NCI-H345 treated with DMSO at 0.1 percent for 48 hours (cell line): ENCODE results near the gene GAREM2.

Experiments used
- DNase-seq: peaks from one replicate; lab custom pipeline; 2025; ENCODE audit not compliant: unreplicated experiment; lab: John Stamatoyannopoulos, UW

GAREM2 gene

GRCh38 chr2:26185954-26186770 lies 13.3 kb downstream of the GAREM2 start:
- no peak for DNase-seq

DNA sequence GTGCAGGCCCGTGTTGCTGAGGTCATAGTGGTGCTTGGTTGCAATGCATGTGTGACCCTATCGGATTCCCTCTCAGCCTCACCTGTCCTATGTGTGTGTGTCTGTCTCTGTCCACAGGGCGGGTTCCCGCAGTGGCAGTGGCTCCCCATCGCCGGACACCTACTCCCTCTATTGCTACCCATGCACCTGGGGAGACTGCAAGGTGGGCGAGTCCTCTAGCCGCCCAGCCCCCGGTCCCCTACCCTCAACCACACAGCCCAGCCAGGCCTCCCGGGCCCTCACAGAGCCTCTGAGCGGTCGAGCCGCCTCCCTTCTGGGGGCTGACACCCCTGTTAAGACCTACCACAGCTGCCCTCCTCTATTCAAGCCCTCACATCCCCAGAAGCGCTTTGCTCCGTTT lies 14.2 kb downstream of the GAREM2 start:
- no peak for DNase-seq

DNA sequence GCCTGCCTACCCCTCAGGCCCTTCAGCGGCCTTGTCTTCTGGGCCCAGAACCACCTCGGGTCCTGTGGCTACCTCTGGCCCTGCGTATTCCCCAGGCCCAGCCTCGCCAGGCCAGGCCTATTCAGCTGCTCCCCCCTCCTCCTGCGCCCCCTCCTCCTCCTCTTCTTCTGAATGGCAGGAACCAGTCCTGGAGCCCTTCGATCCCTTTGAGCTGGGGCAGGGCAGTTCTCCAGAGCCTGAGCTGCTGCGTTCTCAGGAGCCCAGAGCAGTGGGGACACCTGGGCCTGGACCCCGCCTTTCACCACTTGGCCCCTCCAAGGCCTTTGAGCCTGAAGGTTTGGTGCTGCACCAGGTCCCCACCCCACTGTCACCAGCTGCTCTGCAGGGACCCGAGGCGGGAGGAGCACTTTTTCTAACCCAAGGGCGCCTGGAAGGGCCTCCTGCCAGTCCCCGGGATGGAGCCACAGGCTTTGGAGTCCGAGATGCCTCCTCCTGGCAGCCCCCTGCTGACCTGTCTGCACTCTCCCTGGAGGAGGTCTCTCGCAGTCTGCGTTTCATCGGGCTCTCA lies 14.7 kb downstream of the GAREM2 start:
- no peak for DNase-seq

- no peak for DNase-seq
These were observed 16.2 kb downstream of the GAREM2 start for GRCh38 chr2:26189123-26189522.

- DNase-seq = no peak
These were observed 16.9 kb downstream of the GAREM2 start for GRCh38 chr2:26189751-26190150.

DNA sequence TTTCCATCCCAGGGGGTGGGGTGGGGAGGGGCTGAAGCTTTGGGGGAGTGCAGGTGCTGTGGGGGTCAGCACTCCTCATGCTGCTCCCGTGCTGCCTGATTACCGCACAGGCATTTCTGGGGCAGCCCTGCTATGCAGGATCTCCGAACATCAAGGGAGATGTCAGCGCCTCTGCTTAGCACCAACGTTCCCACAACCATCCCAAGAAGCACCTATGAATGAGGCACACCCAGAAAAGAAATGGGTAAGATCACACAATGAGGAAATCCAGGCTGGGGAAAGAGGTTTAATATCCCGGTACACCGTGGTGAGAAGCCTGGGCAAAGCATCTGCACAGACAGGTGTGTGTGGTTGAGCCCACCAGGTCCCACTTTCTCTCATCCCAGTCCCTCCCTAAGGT lies 17.5 kb downstream of the GAREM2 start:
- no peak for DNase-seq

DNA sequence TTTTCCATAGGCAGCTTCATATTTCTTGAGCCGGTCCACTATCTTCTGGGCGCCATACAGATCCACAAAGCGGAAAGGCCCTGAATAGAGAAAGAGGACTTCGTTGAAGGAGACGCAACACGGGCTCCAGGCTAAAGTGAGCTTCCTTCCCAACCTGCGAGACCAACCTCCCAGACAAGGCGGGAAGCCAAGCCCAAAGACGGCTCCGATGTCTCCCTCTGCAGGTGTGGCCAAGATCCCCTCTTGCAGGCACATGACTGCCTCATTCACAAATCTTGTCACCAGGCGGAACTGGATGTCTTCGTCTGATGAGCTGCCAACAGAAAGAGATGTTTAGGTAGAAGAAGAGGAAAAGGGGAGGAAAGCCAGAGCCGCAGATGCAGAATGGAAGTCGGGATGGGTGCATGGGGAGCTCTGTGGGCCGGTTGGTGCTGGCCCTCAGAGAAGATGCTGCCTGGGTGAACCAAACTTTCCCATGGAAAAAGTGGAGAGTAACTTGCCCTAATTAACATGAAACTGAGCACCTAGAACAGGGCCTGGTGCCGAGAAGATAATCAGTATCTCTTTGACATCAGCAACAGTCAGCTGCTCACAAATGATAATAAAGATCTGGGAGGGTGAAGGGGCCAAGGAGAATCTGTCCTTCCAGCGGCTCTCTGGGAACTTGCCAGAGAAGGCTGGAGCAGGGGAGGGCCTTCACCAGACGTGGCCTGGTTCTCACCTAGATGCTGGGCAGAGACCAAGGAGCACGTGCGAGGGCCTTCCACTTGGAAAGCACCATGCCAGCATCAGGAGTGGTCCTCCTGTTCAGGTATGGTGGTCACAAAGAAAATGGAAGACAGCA lies 18.6 kb downstream of the GAREM2 start:
- DNase-seq = no peak

DNA sequence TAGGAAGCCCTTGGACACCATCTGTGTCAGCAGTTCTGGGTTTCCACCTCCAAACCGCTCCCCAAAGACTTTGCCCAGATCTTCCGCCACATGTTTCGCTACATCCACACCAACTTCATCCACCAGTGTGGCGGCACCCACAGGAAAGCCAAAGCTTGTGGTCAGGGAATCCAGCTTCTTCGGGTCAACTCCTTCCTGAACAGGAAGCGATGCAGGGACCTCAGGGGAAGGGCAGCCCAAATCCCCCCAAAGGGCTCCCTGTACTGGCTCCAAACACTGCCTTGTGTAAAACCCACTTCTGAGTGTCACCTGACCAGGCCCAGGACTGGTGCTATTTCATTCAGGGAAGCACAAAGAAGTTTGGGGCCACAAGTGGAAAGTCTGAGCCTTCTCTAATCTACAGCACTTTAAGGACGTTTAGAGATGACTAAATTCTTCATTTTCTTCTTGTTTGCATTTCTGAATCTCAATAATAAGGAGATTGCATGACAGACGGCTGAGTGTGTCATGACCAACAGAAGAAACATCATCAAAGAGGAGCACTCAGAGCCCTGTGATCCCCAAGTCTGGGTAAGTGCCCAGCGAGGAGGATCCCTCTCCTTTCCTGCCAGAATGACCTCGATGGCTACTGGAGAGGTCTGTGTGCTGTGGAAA lies 20.8 kb downstream of the GAREM2 start:
- no peak for DNase-seq

DNA sequence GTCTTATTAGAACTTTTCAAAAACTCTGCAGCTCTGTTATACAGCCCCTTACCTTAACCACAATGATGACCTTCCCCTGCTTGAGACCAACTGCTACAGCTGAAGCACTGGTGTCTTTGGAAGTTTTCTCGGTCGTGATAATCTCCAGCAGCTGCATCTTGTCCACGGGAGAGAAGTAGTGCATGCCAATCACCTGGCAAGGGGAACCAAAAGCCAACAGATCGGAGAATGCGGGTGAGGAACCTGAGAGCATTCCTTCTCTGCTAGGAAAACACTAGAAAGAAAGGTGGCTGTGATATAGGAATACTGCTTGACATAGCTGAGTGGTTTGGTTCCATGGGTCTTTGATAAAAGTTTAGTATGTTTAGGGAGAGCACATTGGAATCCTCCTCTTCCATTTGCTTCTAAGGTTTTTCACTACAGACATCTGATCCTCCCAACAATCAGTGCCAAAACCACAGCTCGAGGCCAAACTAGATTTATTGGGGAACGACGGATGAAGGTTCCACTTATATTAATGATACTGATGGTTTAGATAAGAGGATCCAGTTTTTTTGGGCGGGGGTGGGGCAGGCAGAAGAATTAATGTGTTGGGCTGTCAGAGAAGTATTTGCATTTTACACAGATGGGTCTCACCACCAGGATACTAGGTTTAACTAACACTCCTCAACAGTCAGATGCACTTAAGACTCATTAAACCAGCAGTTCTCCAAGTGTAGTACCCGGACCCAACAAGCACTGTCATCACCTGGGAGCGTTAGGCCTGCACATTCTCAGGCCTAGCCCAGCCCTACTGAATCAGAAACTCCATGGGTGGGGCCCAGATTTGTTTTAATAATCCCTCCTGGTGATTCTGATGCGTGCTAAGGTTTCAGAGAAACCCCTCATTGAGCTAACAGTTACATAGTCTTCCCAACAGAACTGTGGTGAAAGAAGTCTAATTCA lies 22.4 kb downstream of the GAREM2 start:
- no peak for DNase-seq

GRCh38 chr2:26196683-26197418 lies 24.0 kb downstream of the GAREM2 start:
- no peak for DNase-seq

GRCh38 chr2:26197516-26197915 lies 24.6 kb downstream of the GAREM2 start:
- no peak for DNase-seq

DNA sequence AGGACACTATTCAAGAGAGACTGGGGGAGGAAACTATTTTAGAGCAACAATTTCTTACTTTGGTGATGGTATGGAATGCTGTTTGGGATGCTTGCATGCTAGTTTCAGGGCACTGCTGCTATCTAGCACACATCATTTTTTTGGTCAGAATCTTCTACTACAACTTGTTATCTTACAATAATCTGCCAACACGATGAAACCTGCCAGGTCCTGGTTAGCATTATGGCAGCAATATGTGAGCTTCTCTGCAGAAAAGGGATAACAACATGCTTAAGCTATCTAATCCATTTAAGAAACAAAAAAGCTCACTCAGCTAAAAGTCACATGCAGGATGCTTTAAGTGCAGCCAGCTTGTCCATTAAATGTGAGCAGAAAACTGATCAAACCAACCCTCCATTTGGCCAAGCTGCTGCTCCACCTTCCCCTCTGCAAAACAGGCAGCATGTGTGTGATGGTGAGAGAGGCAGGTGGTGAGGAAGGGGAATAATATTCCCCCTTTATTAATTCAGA lies 30.1 kb downstream of the GAREM2 start:
- DNase-seq = no peak

DNA sequence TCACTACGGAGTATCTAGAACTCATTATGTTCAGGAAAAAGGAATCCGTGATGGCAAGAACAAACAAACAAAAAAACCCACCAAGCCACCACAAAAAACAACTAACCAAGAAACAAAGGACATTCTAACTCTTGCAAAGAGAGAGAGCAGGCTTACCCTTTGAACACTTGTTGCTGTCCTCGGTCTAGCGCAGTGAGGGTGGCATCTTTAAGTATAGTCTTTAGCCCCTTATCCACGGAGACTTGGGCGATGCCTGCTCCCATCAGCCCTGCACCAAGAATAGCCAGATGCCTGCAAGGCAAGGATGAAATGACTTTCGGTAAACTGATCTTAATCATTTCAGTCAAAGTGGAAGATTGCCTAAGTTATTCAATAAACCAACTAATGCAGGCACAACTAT lies 31.0 kb downstream of the GAREM2 start:
- DNase-seq = no peak

DNA sequence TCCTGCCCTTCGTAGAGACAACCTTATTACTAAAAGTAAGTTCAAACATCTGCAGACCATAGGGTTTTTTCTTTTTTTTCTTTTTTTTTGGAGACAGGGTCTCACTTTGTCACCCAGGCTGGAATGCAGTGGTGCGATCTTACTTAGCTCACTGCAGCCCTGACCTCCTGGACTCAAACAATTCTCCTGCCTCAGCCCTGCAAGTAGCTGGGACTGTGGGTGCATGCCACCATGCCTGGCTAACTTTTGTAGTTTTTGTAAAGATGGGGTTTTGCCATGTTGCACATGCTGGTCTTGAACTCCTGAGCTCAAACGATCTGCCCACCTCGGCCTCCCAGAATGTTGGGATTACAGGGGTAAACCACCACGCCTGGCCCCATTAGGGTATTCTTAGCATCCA lies 39.1 kb downstream of the GAREM2 start:
- DNase-seq = no peak

GRCh38 chr2:26214759-26215158 lies 41.9 kb downstream of the GAREM2 start:
- no peak for DNase-seq

DNA sequence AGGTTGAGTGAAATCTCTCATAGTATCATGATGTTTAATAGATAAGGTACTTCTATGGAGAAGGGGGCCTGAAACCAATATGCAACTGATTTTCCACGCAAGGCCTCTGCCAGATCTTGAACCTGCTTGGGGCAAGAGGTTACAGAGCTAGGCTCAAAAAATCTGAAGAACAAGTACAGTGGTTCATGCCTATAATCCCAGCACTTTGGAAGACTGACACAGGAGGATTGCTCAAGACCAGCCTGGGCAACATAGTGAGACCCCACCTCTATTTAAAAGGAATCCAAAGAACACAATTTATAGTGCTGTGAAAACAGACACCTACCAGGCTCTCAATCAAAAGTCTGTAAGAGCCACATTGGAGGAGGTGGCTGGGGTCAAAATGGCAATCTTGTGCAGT lies 42.9 kb downstream of the GAREM2 start:
- no peak for DNase-seq

DNA sequence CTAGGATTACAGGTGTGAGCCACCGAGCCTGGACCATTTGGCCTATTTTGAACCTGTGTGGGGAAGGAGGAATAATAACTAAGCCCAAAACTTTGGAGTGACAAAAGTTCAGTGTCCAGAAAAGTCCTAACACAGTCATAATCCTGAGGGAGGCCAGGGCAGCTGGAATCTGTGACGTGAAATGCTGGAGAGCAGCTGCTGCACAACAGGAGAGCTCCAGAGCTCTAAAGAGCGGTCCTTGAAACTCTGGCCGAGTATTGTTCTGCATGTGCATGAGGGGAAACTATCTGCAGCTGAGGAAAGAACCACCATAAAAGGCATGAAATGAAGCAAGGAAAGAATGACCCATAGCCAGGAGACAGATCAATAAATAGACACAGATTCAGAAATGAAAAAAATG lies 43.7 kb downstream of the GAREM2 start:
- no peak for DNase-seq

GRCh38 chr2:26217720-26218119 lies 44.8 kb downstream of the GAREM2 start:
- DNase-seq = no peak

GRCh38 chr2:26223018-26223417 lies 50.1 kb downstream of the GAREM2 start:
- no peak for DNase-seq
